Upper lobe of left lung (tissue), 4 donors: ENCODE results near the gene PCDHGA11.

ENCODE experiments used
- POLR2A ChIP-seq, 4 donors: fragments of 450-650 bp; IDR thresholded peaks; one replicate each; pipeline ENCODE4 v1.5.1; 2016 to 2017; ENCODE audit warnings: antibody characterized with exemption in 4 of 4, mild to moderate bottlenecking in 2 of 4
- TF ChIP-seq, protein P1 (sequence below), 6 experiments: fragments of 450-650 bp in 4 of 6; fragments of 200-600 bp in 2 of 6; sonication (generic) in 2 of 6; IDR thresholded peaks; one replicate each; pipeline ENCODE4 v1.5.1; 2016 to 2019; ENCODE audit warnings: antibody characterized with exemption in 6 of 6

DNA sequence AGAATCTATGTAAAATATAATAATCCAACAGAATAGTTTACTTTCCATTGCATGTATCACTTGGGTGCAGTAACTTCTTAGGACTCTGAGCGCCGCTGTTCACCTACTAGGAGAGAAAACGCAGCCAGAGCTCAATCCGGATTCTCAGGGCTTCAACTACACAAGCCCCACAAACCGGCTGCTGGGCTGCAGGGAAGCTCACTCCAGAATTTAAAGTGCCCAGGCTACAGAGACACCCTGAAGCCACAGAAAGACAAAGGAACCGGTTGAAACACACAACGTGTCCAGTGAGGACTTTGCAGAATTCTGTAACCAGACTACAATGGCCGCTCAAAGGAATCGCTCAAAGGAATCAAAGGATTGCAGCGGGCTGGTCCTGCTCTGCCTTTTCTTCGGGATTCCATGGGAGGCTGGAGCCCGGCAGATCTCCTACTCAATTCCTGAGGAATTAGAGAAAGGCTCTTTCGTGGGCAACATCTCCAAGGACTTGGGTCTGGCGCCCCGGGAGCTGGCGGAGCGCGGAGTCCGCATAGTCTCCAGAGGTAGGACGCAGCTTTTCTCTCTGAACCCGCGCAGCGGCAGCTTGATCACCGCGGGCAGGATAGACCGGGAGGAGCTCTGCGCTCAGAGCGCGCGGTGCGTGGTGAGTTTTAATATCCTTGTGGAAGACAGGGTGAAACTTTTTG lies 7.9 kb upstream of the PCDHGA11 start, which contains the start of gene PCDHGA10:
- TF ChIP-seq, protein P1, sequence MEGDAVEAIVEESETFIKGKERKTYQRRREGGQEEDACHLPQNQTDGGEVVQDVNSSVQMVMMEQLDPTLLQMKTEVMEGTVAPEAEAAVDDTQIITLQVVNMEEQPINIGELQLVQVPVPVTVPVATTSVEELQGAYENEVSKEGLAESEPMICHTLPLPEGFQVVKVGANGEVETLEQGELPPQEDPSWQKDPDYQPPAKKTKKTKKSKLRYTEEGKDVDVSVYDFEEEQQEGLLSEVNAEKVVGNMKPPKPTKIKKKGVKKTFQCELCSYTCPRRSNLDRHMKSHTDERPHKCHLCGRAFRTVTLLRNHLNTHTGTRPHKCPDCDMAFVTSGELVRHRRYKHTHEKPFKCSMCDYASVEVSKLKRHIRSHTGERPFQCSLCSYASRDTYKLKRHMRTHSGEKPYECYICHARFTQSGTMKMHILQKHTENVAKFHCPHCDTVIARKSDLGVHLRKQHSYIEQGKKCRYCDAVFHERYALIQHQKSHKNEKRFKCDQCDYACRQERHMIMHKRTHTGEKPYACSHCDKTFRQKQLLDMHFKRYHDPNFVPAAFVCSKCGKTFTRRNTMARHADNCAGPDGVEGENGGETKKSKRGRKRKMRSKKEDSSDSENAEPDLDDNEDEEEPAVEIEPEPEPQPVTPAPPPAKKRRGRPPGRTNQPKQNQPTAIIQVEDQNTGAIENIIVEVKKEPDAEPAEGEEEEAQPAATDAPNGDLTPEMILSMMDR (IDR thresholded peaks at IDR 0.05): peak; percentile 7 to 41 (median 24)
- TF ChIP-seq POLR2A (IDR thresholded peaks at IDR 0.05): no peak
